K562 (cell line): ENCODE measurements around the gene EFCAB7. TPM values are rescaled to one million over a fixed set of nuclear protein-coding genes. Genes with fewer than 3 reads are reported as not detected.

Experiments used
- CBX5 ChIP-seq: IDR thresholded peaks from 2 replicates; pipeline ENCODE4 v1.6.1; 2014; ENCODE audit warnings: low read depth, borderline replicate concordance
- CHD1 ChIP-seq: fragments of 200-600 bp; sonication (generic); IDR thresholded peaks from one replicate; pipeline ENCODE4 v1.6.1; 2012; ENCODE audit warnings: mild to moderate bottlenecking, moderate library complexity, low read length, inconsistent platforms
- COPS2 ChIP-seq: fragments of 450-650 bp; conservative IDR thresholded peaks from 2 replicates; pipeline ENCODE4 v1.6.1; 2016; ENCODE audit warnings: mild to moderate bottlenecking, moderate library complexity
- CREM ChIP-seq: IDR thresholded peaks from 2 replicates; pipeline ENCODE4 v1.6.1; 2014; ENCODE audit warnings: antibody characterized with exemption, low read depth
- DPF2 ChIP-seq: fragments of 450-650 bp; IDR thresholded peaks from 2 replicates; pipeline ENCODE4 v1.6.1; 2016
- E2F4 ChIP-seq: sonication (generic); formaldehyde crosslinking; IDR thresholded peaks from 2 replicates; pipeline ENCODE4 v1.8.0; 2022; ENCODE audit warnings: mild to moderate bottlenecking, low read depth, missing genetic modification reagents
- ESRRA ChIP-seq: fragments of 450-650 bp; IDR thresholded peaks from 2 replicates; pipeline ENCODE4 v1.6.1; 2014; ENCODE audit warnings: low read depth, mild to moderate bottlenecking, moderate library complexity, borderline replicate concordance
- MTA2 ChIP-seq: fragments of 450-650 bp; IDR thresholded peaks from 2 replicates; pipeline ENCODE4 v1.6.1; 2016; ENCODE audit warnings: low read depth
- PHF21A ChIP-seq: fragments of 450-650 bp; IDR thresholded peaks from 2 replicates; pipeline ENCODE4 v1.6.1; 2017; ENCODE audit warnings: low read depth, borderline replicate concordance
- SUPT5H ChIP-seq: fragments of 450-650 bp; IDR thresholded peaks from 2 replicates; pipeline ENCODE4 v1.6.1; 2016
- TCFL5 ChIP-seq: fragments of 250-450 bp; sonication (Bioruptor Pico); conservative IDR thresholded peaks from 2 replicates; pipeline ENCODE4 v1.6.1; 2021; ENCODE audit warnings: mild to moderate bottlenecking, moderate library complexity, matching md5 sums
- ZNF184 ChIP-seq: sonication (generic); formaldehyde crosslinking; IDR thresholded peaks from 2 replicates; pipeline ENCODE4 v1.5.0; 2020; ENCODE audit warnings: missing genetic modification reagents
- ZNF740 ChIP-seq, 3 experiments: fragments of 200-800 bp in 1 of 3; sonication (Bioruptor generic) in 1 of 3; sonication (generic) in 1 of 3; formaldehyde crosslinking in 1 of 3; IDR thresholded peaks; 2 replicates each; pipeline versions ENCODE4 v1.6.1 to v1.8.0; 2016 to 2022; ENCODE audit warnings: mild to moderate bottlenecking in 2 of 3, missing compliant biosample characterization in 2 of 3, missing genetic modification characterization in 2 of 3, missing genetic modification reagents in 1 of 3
- polyA plus RNA-seq, 8 experiments: library from polyadenylated mRNA; depleted of rRNA in 4 of 8; stranded (reverse) in 5 of 8; unstranded in 3 of 8; fragments of >200 nt; fragmentation: Nextera tagmentation in 2 of 8; fragmentation: Illumina TruSeq in 1 of 8; extraction: Ambion mirVana in 2 of 8; extraction: Trizol in 1 of 8; gene quantifications; 2 replicates each; pipeline versions ENCODE4 v1.2.1 to v1.2.3, GENCODE V29; 2011 to 2014; ENCODE audit warnings: inconsistent platforms in 1 of 8, missing spikeins in 1 of 8
- total RNA-seq, 7 experiments: library from RNA; depleted of rRNA in 6 of 7; stranded (reverse); fragments of >200 nt in 6 of 7; fragmentation: Illumina TruSeq in 2 of 7; extraction: Trizol in 2 of 7; gene quantifications; 2 replicates each; pipeline versions ENCODE4 v1.2.1 to v1.2.3, GENCODE V29; 2011 to 2021; ENCODE audit warnings: low replicate concordance in 1 of 7
- TF ChIP-seq, protein P1 (sequence below): fragments of 250-450 bp; sonication (Bioruptor Pico); IDR thresholded peaks from 2 replicates; pipeline ENCODE4 v1.8.0; 2021; ENCODE audit warnings: mild to moderate bottlenecking, moderate library complexity
- TF ChIP-seq, protein P2 (sequence below): fragments of 250-450 bp; sonication (Bioruptor Pico); IDR thresholded peaks from 2 replicates; pipeline ENCODE4 v1.8.0; 2022; ENCODE audit warnings: moderate library complexity, mild to moderate bottlenecking, inconsistent platforms
- TF ChIP-seq, protein P3 (sequence below): fragments of 450-650 bp; IDR thresholded peaks from 2 replicates; pipeline ENCODE4 v1.6.1; 2017; ENCODE audit warnings: antibody characterized with exemption
- TF ChIP-seq, protein P4 (sequence below), 2 experiments: fragments of 150-350 bp in 1 of 2; IDR thresholded peaks; 2 replicates each; pipeline ENCODE4 v1.6.1; 2012 to 2016; ENCODE audit warnings: low read depth in 2 of 2, low read length in 2 of 2, mild to moderate bottlenecking in 1 of 2, moderate library complexity in 1 of 2

Gene EFCAB7
- total and polyA plus RNA-seq, 9 of the 15 experiments (the other 6 are each of a cell fraction or from before 2014, with no cell fraction given), result 3.2 to 7.6 (median 5.7) TPM

DNA sequence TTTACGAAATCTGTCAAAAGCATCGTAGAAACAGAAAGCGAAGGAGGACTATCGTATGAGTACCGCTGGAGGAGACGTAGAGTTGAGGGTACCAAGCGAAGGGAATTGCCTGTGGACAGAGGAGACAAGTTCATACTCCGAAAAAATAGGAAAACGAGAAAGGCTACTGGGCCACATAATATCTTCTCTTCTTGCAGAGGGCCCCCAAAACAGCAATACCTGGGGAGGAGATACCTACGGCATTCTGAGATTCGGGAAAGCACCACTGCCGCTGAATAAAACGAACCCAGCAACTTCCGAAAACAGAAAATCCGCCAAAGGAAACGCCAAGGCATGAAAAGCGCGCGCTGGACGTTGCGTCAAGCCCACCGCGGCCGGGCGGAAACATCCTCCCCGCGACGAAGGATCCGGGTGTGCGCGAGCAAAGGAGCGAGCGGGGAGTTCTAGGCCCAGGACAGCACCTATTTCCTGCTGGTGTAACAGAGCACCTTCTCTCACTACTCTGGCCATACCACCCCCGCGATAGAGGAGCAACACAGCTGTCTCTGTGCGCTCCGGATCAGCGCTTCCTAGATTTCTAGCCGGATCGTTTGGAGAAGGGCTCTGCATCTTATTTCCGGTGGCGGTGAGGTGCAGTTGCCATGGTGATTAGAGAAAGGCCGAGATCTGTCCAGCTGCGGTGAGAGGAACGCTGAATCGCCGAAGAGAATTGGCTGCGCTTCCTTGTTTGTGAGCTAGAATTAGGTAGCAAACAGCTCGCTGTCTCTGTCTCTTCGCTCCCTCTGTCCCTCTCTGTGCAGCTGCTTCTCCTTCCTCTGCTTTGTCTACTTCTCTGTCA is at the start of gene EFCAB7, which contains the start of gene ITGB3BP (continued):
- TF ChIP-seq, protein P1, sequence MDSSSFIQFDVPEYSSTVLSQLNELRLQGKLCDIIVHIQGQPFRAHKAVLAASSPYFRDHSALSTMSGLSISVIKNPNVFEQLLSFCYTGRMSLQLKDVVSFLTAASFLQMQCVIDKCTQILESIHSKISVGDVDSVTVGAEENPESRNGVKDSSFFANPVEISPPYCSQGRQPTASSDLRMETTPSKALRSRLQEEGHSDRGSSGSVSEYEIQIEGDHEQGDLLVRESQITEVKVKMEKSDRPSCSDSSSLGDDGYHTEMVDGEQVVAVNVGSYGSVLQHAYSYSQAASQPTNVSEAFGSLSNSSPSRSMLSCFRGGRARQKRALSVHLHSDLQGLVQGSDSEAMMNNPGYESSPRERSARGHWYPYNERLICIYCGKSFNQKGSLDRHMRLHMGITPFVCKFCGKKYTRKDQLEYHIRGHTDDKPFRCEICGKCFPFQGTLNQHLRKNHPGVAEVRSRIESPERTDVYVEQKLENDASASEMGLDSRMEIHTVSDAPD (CRISPR knock-in tag), result no peak
- TF ChIP-seq MTA2 (no peak), CREM (peak; percentile 88), ZNF740 (CRISPR knock-in tag; IDR thresholded peaks at IDR 0.05) (no peak), ZNF740 (tag; IDR thresholded peaks at IDR 0.05) (no peak), SUPT5H (peak; percentile 89), TCFL5 (CRISPR knock-in tag) (peak; percentile 53; the same call in 1 of the 2 replicates), CHD1 (no peak), COPS2 (no peak), CBX5 (no peak), ZNF184 (CRISPR knock-in tag) (no peak), PHF21A (peak; percentile 88; the same call in 1 of the 2 replicates), DPF2 (peak; percentile 40), ESRRA (peak; percentile 84), E2F4 (peak; percentile 95)
- TF ChIP-seq, protein P2, sequence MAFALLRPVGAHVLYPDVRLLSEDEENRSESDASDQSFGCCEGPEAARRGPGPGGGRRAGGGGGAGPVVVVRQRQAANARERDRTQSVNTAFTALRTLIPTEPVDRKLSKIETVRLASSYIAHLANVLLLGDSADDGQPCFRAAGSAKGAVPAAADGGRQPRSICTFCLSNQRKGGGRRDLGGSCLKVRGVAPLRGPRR (CRISPR knock-in tag), result no peak
- TF ChIP-seq, protein P3, sequence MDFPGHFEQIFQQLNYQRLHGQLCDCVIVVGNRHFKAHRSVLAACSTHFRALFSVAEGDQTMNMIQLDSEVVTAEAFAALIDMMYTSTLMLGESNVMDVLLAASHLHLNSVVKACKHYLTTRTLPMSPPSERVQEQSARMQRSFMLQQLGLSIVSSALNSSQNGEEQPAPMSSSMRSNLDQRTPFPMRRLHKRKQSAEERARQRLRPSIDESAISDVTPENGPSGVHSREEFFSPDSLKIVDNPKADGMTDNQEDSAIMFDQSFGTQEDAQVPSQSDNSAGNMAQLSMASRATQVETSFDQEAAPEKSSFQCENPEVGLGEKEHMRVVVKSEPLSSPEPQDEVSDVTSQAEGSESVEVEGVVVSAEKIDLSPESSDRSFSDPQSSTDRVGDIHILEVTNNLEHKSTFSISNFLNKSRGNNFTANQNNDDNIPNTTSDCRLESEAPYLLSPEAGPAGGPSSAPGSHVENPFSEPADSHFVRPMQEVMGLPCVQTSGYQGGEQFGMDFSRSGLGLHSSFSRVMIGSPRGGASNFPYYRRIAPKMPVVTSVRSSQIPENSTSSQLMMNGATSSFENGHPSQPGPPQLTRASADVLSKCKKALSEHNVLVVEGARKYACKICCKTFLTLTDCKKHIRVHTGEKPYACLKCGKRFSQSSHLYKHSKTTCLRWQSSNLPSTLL, result no peak
- TF ChIP-seq, protein P4, sequence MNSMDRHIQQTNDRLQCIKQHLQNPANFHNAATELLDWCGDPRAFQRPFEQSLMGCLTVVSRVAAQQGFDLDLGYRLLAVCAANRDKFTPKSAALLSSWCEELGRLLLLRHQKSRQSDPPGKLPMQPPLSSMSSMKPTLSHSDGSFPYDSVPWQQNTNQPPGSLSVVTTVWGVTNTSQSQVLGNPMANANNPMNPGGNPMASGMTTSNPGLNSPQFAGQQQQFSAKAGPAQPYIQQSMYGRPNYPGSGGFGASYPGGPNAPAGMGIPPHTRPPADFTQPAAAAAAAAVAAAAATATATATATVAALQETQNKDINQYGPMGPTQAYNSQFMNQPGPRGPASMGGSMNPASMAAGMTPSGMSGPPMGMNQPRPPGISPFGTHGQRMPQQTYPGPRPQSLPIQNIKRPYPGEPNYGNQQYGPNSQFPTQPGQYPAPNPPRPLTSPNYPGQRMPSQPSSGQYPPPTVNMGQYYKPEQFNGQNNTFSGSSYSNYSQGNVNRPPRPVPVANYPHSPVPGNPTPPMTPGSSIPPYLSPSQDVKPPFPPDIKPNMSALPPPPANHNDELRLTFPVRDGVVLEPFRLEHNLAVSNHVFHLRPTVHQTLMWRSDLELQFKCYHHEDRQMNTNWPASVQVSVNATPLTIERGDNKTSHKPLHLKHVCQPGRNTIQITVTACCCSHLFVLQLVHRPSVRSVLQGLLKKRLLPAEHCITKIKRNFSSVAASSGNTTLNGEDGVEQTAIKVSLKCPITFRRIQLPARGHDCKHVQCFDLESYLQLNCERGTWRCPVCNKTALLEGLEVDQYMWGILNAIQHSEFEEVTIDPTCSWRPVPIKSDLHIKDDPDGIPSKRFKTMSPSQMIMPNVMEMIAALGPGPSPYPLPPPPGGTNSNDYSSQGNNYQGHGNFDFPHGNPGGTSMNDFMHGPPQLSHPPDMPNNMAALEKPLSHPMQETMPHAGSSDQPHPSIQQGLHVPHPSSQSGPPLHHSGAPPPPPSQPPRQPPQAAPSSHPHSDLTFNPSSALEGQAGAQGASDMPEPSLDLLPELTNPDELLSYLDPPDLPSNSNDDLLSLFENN (IDR thresholded peaks at IDR 0.05; ENCODE audit: low read depth in 2 of 2, low read length in 2 of 2), result 0 out of 4 replicates have a peak, but pooled peaks of 1 of the 2 experiments have one; percentile 30
